Left lung (tissue), 10 donors: Measurements from ENCODE around the gene RIT1. TPM values are rescaled to one million over a fixed set of nuclear protein-coding genes. Genes with fewer than 3 reads are reported as not detected.

ENCODE experiments used
- ATAC-seq: fragments of 200-7000 bp; cut with Tn5 transposase; one replicate; pipeline ENCODE4 v1.9.1; 2020; ENCODE audit warnings: moderate library complexity
- DNase-seq, 4 donors: peaks; one replicate each; pipeline ENCODE4 v3.0.0-alpha.2; 2013 to 2020
- H3K27ac ChIP-seq, 2 donors: fragments of 200-600 bp; sonication (generic) in 1 of 2; one replicate each; pipeline versions ENCODE4 v1.5.0 to v1.8.0; 2020 to 2021
- H3K27me3 ChIP-seq, 2 donors: fragments of 200-600 bp; sonication (generic) in 1 of 2; one replicate each; pipeline versions ENCODE4 v1.5.0 to v1.8.0; 2020 to 2021
- H3K36me3 ChIP-seq, 2 donors: fragments of 200-600 bp; sonication (generic) in 1 of 2; one replicate each; pipeline versions ENCODE4 v1.5.0 to v1.8.0; 2020 to 2021
- H3K4me1 ChIP-seq, 2 donors: fragments of 200-600 bp; one replicate each; pipeline ENCODE4 v1.8.0; 2021
- H3K4me3 ChIP-seq, 2 donors: fragments of 200-600 bp; sonication (generic) in 1 of 2; one replicate each; pipeline versions ENCODE4 v1.5.0 to v1.8.0; 2020 to 2021; ENCODE audit warnings: mild to moderate bottlenecking in 1 of 2
- H3K9me3 ChIP-seq, 2 donors: fragments of 200-600 bp; sonication (generic) in 1 of 2; one replicate each; pipeline versions ENCODE4 v1.5.0 to v1.8.0; 2020 to 2021
- intact Hi-C, 2 donors: fragments of 100-400 bp; cut with DNase I; formaldehyde crosslinking; loops; one replicate each; pipeline versions ENCODE4 v1.11.2 to v1.14.2; 2022
- polyA plus RNA-seq, 6 donors: library from polyadenylated mRNA; unstranded; fragments of 120-200 nt; gene quantifications; one replicate each; pipeline ENCODE4 v1.2.1, GENCODE V29; 2013; ENCODE audit not compliant: insufficient read length in 6 of 6
- total RNA-seq, 2 donors: library from RNA; stranded (reverse); fragmentation: NEBNext Ultra II Directional; extraction: Animal tissue kit (Norgen Biotek cat#: 25700); gene quantifications; one replicate each; pipeline ENCODE4 v1.2.1, GENCODE V29; 2021
- TF ChIP-seq, protein P1 (sequence below), 2 donors: fragments of 200-600 bp; sonication (generic) in 1 of 2; IDR thresholded peaks; one replicate each; pipeline versions ENCODE4 v1.5.0 to v1.8.0; 2021; ENCODE audit warnings: antibody characterized with exemption in 2 of 2
- donor health status: DM: no; HTN: yes; CAD: no.
- donor health status: DM: no; HTN: no; CAD: no.

RIT1 gene
- total and polyA plus RNA-seq, 8 donors = 40.8 to 55.9 (median 49.1) TPM

DNA sequence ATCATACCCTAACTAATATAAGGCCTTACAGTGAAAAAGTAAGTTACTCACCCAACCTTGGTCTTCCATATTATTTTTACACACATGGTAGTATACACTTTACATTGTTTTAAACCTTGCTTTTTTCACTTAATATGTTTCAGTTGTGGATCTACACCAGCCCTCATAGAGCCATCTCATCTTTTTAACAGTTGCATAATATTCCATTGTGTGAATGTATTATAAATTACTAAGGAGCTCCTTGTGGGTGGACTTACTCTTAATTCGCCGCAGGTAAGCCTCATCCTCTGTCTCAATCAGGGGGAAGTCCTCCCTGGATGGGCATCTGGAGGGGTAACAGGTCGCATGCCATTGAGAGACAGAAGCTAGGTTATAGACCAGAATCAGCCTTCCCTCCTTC, 43.5 kb upstream of the RIT1 start:
- H3K36me3 ChIP-seq = peaks cover 19 to 100% of the 10 kb centered on the region in 2 donors
- intact Hi-C loops = no loop called here
- no peak for DNase-seq
- no peaks in the 10 kb centered on the region for H3K27me3 ChIP-seq
- H3K4me1 ChIP-seq = peaks cover 0 to 10% of the 10 kb centered on the region in 2 donors
- no peaks in the 10 kb centered on the region for H3K9me3 ChIP-seq
- H3K4me3 ChIP-seq = no peak overlapping the region
- TF ChIP-seq, protein P1, sequence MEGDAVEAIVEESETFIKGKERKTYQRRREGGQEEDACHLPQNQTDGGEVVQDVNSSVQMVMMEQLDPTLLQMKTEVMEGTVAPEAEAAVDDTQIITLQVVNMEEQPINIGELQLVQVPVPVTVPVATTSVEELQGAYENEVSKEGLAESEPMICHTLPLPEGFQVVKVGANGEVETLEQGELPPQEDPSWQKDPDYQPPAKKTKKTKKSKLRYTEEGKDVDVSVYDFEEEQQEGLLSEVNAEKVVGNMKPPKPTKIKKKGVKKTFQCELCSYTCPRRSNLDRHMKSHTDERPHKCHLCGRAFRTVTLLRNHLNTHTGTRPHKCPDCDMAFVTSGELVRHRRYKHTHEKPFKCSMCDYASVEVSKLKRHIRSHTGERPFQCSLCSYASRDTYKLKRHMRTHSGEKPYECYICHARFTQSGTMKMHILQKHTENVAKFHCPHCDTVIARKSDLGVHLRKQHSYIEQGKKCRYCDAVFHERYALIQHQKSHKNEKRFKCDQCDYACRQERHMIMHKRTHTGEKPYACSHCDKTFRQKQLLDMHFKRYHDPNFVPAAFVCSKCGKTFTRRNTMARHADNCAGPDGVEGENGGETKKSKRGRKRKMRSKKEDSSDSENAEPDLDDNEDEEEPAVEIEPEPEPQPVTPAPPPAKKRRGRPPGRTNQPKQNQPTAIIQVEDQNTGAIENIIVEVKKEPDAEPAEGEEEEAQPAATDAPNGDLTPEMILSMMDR (IDR thresholded peaks at IDR 0.05) = no peak
- H3K27ac ChIP-seq = peak overlapping the region in 1 of 2 donors; percentile 23
- ATAC-seq = no peak

DNA sequence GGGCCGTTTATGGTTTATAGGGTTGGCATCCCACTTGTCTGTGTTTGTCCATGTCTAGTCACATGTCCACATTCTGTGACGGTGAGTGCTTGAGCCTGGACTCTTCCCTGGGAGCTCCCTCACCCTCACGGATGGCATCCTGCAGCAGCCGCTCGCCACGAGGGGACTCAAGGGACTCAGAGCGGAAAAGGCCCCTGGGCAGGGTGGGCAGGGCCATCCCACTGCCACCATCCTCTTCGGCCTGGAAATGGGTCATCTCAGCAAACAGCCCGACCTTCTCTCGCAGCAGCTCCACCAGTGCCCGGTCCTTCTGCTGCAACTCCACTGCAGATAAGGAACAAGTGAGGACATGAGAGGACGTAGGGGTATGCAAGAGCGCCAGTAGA, 41.3 kb upstream of the RIT1 start:
- H3K4me1 ChIP-seq = peaks cover 0 to 16% of the 10 kb centered on the region in 2 donors
- intact Hi-C loops = no loop called here
- TF ChIP-seq, protein P1 (IDR thresholded peaks at IDR 0.05) = no peak
- ATAC-seq (no peak), DNase-seq (no peak)
- H3K27me3 ChIP-seq = no peaks in the 10 kb centered on the region
- no peak overlapping the region for H3K4me3 ChIP-seq
- peaks cover 16 to 100% of the 10 kb centered on the region in 2 donors for H3K36me3 ChIP-seq
- H3K27ac ChIP-seq = peak overlapping the region in 1 of 2 donors; percentile 30
- H3K9me3 ChIP-seq = no peaks in the 10 kb centered on the region

DNA sequence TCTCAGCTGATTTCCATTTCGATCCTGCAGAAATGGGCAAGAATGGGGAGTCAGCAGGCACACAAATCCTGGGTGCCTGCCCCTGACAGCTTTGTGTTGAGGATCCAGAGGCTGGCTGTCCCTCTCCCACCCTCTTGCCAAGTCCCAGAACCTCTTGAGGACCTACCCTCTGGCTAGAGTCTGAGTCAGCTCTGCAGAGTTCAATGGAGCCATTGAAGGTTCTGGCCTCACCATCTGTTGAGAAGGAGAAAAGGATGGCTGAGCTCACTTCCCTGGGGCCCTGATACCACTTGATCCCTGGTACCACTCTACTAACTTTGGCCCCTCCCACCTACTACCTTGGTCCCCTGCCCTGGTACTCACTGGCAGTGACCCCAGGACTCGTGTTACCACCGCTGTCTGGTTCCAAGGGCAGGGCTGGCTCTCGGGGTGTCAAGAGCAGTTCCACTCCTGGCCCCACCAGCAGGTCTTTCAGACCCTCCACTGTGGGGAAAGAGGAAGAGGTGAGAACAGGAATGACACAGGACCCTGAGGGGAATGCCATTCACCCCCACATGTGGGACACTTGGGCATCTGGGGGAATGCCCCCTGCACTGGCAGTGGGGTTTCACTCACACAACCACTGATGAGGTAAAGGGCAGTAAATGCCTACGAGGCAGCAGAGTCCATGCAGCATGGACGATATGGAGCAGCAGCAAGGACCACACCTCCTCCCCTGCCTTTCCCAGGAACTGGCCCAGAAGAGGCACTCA, 40.8 kb upstream of the RIT1 start:
- Histone ChIP-seq H3K9me3 (no peaks in the 10 kb centered on the region), H3K4me3 (no peak overlapping the region), H3K4me1 (peaks cover 0 to 22% of the 10 kb centered on the region in 2 donors), H3K36me3 (peaks cover 16 to 100% of the 10 kb centered on the region in 2 donors), H3K27ac (peak overlapping the region in 1 of 2 donors; percentile 30), H3K27me3 (no peaks in the 10 kb centered on the region)
- intact Hi-C loops = no loop called here
- TF ChIP-seq, protein P1 (IDR thresholded peaks at IDR 0.05) = no peak
- DNase-seq = no peak
- no peak for ATAC-seq

DNA sequence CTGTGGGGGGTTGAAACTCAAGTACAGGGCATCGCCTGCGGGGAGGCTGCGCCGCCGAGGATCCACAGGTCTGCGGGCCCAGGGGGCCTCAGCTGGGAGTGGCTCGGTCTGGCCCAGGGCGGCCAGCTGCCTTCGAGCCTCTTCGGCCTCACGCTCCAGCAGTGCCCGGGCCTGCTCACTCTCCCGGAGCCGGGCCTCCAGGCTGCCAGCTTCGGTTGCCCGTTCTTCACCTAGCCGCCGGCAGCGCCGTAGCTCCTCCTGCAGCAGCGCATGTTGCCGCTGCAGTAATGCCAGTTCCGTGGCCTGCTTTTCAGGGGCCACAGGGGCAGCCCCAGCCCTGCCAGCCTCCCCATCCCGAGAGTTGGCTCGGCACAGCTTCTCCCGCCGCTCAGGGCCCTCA, 39.7 kb upstream of the RIT1 start:
- Histone ChIP-seq H3K4me3 (no peak overlapping the region), H3K27ac (no peak overlapping the region), H3K27me3 (no peaks in the 10 kb centered on the region), H3K4me1 (peaks cover 0 to 33% of the 10 kb centered on the region in 2 donors), H3K9me3 (no peaks in the 10 kb centered on the region), H3K36me3 (peaks cover 16 to 100% of the 10 kb centered on the region in 2 donors)
- DNase-seq (peak in 1 of 4 donors; percentile 77), ATAC-seq (no peak)
- intact Hi-C loops = no loop called here
- TF ChIP-seq, protein P1 (IDR thresholded peaks at IDR 0.05) = no peak

DNA sequence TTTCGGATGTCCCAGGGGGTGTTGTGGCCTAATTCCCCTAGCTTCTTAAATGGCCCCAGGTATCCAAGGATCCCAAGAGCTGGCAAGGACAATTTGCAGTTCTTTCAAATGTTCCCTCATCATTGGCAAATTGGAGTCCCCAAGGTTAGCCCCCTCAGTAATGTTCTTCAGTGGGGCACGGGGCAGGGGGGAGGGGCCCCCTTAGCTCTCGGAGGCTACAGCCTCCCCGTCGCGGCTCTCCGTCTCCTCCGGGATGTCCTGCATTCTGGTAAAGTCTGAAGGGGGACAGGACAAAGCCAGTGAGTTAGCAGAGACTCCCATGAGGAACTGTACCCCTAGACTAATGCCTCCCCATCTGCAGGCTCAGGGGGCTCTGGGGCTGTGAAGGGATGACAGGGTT, 36.6 kb upstream of the RIT1 start:
- Histone ChIP-seq H3K36me3 (peaks cover 6 to 75% of the 10 kb centered on the region in 2 donors), H3K4me1 (peaks cover 0 to 52% of the 10 kb centered on the region in 2 donors), H3K27ac (no peak overlapping the region), H3K9me3 (no peaks in the 10 kb centered on the region), H3K4me3 (no peak overlapping the region), H3K27me3 (no peaks in the 10 kb centered on the region)
- ATAC-seq (no peak), DNase-seq (no peak)
- intact Hi-C loops = no loop called here
- TF ChIP-seq, protein P1 (IDR thresholded peaks at IDR 0.05) = no peak
